CD4-positive, alpha-beta T cell treated with Interleukin-15 for 4 hours (primary cell): ENCODE results near the gene LRMDA.

Experiments used
- DNase-seq: peaks from one replicate; pipeline ENCODE4 v3.0.0-alpha.2; 2020; ENCODE audit warnings: low spot score

LRMDA gene

GRCh38 chr10:76086761-76087639, 655.6 kb downstream of the LRMDA start:
- no peak for DNase-seq

- DNase-seq, result no peak
Measured at GRCh38 chr10:76088008-76088407, 656.6 kb downstream of the LRMDA start.

GRCh38 chr10:76088980-76089379, 657.6 kb downstream of the LRMDA start:
- DNase-seq, result no peak

GRCh38 chr10:76089556-76090180, 658.2 kb downstream of the LRMDA start:
- no peak for DNase-seq

GRCh38 chr10:76091926-76092325, 660.5 kb downstream of the LRMDA start:
- no peak for DNase-seq

GRCh38 chr10:76106611-76107010, 675.2 kb downstream of the LRMDA start:
- no peak for DNase-seq

GRCh38 chr10:76108563-76109359, 677.3 kb downstream of the LRMDA start:
- no peak for DNase-seq

- DNase-seq, result no peak
Measured at GRCh38 chr10:76111404-76111803, 680.0 kb downstream of the LRMDA start.

GRCh38 chr10:76111986-76112825, 680.8 kb downstream of the LRMDA start:
- DNase-seq, result no peak

GRCh38 chr10:76112826-76113150, 681.4 kb downstream of the LRMDA start:
- DNase-seq, result no peak

- no peak for DNase-seq
Measured at GRCh38 chr10:76113952-76114351, 682.5 kb downstream of the LRMDA start.

GRCh38 chr10:76114581-76115001, 683.2 kb downstream of the LRMDA start:
- DNase-seq, result no peak

GRCh38 chr10:76115131-76115470, 683.7 kb downstream of the LRMDA start:
- no peak for DNase-seq

GRCh38 chr10:76115471-76116155, 684.2 kb downstream of the LRMDA start:
- no peak for DNase-seq

- DNase-seq, result no peak
Measured at GRCh38 chr10:76116523-76116922, 685.1 kb downstream of the LRMDA start.

- DNase-seq, result no peak
Measured at GRCh38 chr10:76117949-76118348, 686.5 kb downstream of the LRMDA start.

- DNase-seq, result no peak
Measured at GRCh38 chr10:76119036-76119435, 687.6 kb downstream of the LRMDA start.

GRCh38 chr10:76119515-76119914, 688.1 kb downstream of the LRMDA start:
- no peak for DNase-seq

- no peak for DNase-seq
Measured at GRCh38 chr10:76122056-76122455, 690.6 kb downstream of the LRMDA start.

GRCh38 chr10:76124280-76124679, 692.9 kb downstream of the LRMDA start:
- DNase-seq, result no peak

GRCh38 chr10:76125900-76126299, 694.5 kb downstream of the LRMDA start:
- no peak for DNase-seq
